Stimulated activated CD4-positive, alpha-beta T cell treated with anti-CD3 and anti-CD28 coated beads, Interleukin-4, amount 100 ng/mL, for 4 hours (primary cell): ENCODE results near the gene KCNIP4.

Source experiments
- DNase-seq, 2 experiments: peaks; one replicate each; pipeline ENCODE4 v3.0.0-alpha.2; 2020

KCNIP4 gene

DNA sequence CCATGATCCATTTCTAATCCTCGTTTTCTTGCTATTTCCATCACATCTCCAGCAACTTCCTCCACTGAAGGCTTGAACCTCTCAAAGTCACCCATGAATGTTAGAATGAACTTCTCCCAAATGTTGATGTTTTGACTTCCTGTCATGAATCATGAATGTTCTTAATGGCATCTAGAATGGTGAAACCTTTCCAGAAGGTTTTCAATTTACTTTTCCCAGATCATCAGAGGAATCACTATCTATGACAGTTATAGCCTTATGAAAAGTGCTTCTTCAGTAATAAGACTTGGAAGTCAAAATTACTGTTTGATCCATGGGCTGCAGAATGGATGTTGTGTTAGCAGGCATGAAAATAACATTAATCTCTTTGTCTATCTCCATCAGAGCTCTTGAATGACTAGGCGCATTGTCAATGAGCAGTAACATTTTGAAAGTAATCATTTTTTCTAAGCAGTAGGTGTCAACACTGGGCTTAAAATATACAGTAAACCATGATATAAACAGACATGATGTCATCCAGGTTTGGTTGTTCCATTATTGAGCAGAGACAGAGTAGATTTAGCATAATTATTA, 268.2 kb downstream of the KCNIP4 start:
- DNase-seq: no peak

DNA sequence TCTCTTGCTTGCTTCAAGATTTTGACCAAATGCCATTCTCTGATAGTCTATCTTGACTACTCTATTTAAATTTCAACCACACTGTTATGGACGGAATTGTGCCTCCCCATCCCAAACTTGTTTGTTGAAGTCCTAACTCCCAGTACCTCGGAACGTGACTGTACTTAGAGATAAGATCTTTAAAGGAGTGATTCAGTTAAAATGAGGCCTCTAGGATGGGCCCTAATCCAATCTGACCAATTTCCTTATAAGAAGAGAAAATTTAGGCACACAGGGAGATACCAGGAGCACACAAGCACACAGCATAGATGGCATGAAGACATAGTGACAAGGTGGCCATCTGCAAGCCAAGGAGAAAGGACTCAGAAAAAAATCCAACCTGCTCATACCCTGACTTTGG, 269.9 kb downstream of the KCNIP4 start:
- no peak for DNase-seq

DNA sequence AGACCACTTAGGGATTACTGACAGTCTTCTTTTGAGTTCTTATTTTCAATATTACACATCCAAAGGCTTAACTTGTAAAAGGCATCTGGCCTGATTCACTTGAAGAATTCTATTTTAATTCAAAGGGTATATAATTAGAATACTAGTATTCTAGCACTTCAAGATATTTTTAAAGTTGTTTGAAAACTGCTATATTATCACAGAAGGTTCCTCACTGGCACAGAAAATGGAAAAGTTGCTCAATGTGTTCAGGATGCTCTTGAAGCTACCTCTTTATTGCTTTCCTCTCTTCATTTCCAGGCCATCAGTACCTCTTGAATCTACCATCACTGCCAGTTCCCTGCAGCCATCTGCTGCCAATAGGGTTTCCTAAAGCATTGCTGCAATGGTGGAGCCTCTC, 271.4 kb downstream of the KCNIP4 start:
- DNase-seq: no peak

DNA sequence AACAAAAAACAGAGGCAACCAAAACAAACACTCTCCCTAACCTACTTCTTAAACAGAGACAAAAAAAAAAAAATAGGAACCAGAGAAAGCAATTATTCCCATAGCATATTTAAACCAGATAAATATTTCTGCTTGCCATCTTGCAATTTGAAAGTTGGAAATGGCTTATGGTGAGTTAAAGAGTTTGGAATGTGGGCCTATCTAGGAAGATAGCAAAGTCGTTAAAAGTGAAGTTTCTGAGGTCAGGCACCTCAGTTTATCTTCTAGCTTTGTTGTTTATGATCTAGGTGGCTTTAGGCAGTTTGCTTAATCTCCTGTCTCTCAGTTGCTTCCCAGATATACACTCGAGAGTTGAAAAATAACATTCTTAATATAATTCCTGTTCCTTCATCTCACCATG, 284.2 kb downstream of the KCNIP4 start:
- no peak for DNase-seq

DNA sequence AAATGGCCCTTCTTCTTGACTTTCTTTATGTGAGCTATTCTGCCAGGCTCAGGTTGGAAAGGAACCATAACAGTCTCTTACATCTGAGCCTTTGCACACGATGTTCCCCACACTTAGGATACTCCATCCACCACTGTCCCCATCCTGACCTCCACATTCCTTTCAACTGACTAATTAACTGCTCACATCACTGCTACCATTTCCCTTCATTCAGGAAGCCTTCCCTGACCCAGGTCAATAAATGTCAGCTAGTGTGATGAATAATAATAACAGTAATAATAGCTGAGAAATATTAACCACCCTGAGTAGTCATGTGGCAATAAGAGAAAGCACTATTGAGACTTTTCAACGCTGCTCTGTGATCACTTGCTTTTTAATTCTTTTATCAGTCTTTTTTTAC, 291.7 kb downstream of the KCNIP4 start:
- no peak for DNase-seq

DNA sequence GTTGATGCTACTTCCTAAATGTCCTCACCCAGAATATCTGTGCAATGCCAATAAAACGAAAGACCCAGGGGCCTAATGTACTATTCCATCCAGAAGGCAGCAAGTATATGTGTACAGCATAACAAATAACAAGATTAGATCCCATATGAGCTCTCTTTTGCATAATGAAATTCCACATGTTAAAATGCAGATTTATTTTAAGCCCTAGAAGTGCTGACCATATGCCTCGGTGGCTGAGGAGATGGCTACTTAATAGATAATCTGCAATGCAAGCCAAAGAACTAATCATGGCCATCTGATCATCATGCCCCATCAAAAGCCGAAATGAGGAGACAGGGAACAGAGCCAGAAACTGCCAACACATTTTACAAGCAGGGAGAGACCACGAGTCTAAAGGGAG, 293.5 kb downstream of the KCNIP4 start:
- no peak for DNase-seq

DNA sequence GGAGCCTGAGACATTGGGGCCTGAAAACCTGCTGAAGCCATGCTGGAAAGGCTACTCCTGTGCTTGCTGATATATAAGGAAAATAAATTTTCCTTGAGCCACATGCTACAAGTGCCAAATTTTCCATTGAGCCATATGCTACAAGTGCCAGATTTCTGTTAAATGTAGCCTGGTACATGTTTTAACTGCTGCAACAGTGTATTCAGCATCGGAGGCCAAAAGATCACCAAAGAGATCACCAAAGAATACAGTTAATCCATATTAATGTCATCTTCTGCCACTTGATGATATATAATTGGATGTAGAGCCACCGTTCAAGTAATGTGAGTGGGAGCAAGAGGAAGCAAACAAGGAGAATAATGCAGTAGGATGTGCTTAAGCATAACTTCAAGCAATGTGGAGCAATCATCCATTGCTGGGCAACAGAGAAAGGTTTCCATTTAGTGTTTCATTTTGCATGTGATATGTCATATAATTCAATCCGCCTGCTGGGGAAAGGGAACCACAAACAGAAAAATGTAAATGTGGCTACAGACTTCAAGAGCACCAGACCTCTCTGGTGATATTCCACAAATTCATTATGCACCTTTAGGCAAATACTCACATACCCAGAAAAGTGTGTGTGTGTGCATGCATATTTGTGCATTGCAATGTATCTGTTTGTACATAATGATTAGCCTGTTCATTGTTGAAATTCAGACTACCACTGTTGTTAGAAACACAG, 295.9 kb downstream of the KCNIP4 start:
- no peak for DNase-seq

DNA sequence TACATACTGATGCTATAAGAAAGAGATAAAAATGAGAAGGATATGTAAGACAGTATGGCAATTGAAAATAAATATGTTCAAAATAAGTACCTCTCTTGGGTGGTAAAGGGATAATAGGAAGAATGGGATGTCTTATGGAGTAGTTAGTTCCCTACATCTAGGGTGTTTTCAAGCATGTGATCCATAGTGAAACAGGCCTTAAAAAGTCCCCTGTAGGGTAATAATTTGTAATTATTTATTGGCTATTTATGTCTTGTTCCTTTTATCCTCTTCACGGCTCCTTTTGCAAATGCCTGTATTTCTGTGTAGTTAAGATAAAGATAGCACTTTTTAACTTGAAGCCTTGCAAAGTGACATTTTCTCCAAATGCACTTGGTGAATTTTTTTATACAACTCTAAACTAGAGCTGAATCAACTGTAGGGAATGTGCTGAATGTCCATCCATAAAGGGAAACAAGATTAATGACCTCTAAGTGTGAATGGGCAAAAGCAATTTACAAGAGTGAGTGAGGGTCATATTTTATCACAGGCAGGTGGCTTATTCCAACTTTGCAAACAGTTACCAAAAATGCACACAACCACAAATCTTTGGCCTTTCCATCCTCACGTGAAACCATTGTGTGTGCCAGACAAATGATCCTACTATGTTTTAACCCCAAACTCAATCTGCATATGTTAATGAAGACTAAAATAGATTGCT, 299.0 kb downstream of the KCNIP4 start:
- no peak for DNase-seq

DNA sequence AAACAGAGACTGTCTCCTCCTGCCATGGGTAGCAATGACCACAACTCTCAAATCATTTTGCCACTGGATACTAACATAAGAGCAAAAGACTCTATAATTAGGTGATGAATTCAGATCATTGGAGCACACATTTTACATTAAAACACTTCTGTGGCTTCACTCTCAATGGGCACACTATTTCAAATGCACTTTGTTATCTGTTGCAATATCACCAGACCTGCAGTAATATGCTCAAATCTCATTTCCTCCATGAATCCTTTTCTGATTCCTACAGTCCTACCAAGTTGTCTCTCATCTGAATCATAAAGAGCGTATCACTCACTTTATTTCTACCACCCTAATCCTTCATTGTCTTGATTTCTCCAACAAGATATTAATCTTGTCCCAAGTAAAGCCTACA, 302.8 kb downstream of the KCNIP4 start:
- DNase-seq: no peak

DNA sequence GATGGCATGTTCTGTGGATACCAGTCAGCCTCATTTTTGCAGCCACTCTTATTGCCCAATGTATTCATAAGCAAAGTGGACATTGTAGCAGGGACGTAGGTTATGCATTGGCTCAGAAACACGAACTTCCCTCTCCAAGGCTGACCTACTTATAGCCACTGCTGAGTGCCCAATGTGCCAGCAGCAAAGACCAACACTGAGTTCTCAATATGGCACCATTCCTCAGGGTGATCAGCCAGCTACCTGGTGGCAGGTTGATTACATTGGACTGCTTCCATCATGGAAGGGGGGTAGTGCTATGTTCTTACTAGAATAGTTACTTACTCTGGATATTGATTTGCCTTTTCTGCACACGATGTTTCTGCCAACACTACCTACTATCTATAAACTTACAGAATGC, 306.9 kb downstream of the KCNIP4 start:
- DNase-seq: no peak

DNA sequence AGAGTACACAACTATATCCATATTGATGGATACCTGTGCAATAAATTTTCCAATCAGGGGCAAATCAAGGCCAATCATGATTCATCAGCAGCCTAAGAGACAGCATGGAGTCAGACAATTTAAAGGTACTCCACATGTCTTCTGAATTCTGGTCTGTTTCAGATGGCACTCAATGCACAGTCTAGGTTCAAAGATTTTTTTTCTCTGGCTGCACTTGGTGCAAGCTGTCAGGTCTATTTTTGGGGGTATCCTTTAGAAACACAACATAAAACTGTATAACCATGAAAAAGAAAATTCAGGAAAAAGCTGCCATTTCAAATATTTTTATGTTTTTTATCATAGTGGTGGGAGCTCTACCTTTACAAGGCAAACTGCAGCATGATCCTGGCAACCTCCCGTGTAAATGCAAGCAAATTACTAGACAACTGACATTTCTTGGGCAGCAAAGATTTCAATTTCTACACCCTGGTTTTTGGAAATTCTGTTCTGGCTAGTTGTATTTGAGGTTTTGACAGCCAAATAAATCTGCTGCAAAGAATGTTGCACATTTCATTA, 310.3 kb downstream of the KCNIP4 start:
- DNase-seq: no peak

DNA sequence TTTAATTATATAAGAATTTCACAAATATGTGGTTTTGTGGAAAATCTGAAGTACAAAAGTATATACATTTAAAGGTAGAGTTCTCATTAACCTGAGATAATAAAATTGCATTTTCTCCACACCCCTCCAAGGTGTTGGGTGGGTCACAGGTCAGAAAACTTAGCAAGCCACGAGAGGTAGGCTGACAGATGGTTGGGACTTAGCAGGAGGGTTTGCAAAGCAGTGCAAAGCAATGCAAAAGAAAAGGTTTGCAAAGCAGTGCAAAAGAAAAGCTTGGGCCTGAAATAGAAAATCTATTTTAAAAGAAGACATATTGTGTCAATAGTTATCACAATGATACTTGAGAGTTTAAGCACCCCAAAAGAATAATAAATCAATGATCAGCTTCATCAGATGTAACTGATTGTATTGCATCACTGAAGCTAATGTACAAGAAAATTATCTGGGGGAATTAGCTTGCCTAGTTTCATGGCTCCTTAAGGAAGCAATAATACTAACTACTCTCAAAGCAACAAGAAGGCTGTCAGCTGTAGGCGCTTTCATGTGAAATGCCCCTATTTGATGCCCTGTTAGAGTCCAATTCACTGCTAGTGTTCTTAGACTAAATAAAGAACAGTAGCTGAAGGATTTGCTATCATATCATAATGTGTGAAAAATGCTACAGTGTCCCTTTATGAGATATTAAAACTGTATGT, 319.5 kb downstream of the KCNIP4 start:
- DNase-seq: no peak

DNA sequence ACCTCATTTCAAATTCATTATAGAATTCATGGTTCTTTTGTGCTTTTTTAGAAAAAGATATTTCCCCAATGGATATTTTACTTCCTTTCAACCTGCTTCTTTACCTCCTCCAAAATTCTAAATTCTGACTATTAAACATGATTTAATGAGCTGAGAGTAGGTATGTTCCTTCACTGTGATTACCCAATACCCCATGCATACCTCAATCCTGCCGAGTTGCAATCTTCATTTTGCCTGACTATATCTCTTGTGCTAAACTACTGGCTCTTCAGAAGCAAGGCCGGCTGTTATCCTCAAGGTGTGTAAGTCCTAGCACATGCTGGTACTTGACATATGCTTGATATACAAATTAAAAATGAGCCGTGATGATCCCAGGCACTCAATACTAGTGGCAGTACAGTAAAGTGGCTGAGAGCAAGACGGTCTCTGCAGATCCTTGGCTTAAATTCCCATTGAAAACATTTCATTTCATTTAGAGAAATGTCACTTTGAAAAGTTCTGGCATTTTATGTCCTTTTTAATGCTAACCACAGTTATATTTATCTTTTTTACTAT, 320.4 kb downstream of the KCNIP4 start:
- no peak for DNase-seq

DNA sequence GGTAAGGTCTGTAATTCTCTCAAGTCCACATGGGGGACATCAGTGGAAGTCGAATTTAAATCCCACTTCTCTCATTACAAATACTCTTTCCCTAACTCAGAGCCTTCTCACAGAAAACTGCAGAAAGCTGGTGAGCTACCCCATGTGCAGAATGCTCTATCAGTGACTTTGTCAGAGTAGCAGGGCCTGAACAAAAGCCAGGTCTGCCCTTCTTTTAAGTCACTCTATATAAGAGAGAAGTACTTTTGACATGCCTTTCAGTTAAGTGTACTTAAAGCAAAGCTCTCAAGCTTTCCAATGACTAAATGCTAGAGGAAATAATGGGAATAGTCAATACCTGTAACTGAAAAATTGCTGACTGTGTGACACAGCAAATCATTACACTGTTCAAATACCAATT, 323.1 kb downstream of the KCNIP4 start:
- no peak for DNase-seq

DNA sequence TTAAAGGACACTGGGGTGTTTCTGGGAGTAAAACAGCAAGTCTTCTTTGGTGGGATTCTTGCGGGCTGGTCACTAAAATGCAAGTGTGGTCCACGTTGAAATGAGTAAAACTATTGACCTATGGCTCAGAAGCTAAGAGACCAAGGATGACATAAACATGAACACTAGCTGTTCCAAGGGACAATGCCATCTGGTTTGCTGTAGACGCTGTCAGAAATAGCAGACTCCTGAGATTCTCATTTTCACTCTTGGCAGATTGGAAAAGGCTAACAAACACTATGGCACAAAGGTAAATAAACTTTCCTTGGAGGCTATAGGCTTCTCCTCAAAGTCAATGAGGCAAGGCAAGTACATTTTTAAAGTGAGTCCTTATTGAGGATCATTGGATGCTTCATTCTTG, 343.6 kb downstream of the KCNIP4 start:
- DNase-seq: no peak

DNA sequence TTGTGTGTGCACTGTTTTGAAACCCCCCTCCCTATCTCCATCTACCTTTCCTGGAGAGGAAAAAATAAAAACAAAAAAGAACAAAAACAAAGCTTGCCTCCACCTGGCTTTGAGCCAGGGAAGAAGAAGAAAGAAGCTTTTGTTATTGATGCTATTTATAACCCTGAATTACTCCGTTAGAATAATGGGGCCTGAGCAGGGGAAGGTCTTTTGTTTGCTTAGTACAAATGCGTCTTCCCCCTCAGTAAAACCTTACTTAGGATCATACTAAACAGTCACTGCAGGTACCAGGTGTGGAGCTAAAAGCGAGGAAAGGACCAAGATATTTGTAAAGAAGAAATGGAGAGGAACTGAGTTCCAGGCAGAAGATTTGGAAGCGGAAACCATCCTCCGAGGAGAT, 352.1 kb downstream of the KCNIP4 start:
- DNase-seq: no peak

DNA sequence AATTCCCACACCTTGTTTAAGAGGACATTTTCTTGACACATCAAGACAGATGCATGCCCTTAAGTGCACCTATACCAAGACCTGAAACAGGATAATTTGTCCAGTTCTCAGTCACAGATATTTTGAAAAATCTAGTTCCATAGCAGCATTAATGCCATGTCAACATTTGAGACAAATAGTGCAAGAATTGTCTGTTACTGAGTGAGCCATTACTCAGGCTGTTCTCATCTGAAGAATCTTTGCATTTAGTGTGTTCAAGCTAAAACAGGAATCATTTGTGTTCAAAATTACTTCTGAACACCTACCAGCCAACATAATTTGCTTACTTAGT, 354.9 kb downstream of the KCNIP4 start:
- DNase-seq: no peak

DNA sequence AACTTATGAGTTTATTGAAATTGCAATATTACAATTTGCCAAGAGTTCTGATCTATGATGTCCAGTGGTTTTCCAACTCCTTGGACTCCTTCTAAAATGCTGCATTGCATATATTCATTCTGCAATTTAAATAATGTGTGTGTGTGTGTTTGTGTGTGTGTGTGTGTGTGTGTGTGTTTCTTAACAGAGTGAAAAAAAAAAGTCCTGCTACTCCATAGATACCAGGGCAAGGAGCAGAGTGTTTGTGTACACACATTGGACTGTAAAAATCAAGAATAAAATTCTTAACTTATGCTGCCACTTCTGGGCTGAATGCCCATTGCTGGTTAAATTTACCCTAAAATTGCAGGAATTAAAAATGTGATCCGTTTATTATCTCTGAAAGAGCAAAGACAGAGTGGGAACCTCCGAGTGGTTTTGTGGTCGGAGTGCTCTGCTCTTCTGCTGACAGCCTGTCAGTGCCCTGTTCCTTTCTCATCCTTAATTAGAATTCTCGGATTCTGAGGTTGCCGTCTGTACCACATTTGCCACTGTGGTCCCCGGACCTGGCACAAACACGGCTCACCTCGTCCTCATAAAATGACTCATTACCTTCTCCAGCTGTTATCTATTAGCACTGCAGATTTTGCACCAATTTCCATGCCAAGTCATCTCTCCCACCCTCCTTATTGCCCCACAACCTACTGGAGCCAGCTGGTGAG, 355.5 kb downstream of the KCNIP4 start:
- DNase-seq: no peak

DNA sequence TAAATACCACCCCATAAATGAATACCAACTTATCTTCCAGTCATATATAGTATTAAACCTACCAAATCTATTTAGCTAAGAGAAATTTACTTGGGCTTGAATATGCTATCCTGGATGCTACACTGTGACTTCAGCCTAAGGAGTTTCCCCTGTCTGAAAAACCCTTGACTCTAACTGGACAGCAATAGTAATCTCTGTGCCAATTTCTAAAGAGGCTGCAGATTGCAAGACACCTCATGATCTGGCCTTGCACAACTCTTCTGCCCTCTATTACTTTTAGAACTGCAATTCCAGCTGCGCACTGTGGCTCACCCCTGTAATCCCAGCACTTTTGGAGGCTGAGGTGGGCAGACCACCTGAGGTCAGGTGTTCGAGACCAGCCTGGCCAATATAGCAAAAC, 371.5 kb downstream of the KCNIP4 start:
- no peak for DNase-seq

DNA sequence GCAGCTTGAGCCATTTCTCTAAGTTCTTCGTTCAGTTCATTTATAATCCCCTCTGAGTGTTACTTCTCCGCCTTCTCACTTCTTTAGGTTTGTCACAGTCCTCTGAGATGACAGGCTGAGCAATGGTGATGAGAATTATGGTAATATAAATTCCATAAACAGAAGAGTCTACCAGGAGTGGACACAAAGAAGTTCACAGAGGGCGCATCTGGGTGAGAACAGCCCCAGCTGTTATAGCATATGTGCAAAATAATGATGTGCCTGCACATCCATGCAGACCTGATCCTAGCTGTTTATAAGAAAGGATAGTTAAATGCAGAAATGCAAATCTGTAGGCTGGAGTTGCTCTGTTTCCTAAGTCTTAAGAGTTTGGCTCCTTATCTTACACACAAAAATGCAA, 377.5 kb downstream of the KCNIP4 start:
- no peak for DNase-seq

DNA sequence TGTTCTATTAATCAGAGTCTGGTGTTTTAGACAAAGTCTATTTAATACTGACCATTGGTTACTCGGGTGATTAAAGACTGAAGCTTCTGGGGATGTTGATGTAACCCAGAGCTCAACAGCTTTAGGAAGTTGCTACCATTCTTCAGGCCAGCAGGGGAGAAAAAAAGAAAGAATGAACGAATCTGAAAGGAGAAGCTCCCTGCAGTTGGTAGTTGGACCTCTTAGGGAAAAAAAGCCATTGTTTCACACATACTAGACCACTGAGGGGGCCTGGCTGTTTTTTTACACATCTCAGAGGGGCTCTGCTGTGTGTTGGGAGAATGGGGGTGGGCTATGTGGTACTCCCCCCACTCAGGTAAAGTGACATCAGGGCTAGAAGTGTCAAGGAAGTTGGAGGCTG, 378.9 kb downstream of the KCNIP4 start:
- DNase-seq: no peak

DNA sequence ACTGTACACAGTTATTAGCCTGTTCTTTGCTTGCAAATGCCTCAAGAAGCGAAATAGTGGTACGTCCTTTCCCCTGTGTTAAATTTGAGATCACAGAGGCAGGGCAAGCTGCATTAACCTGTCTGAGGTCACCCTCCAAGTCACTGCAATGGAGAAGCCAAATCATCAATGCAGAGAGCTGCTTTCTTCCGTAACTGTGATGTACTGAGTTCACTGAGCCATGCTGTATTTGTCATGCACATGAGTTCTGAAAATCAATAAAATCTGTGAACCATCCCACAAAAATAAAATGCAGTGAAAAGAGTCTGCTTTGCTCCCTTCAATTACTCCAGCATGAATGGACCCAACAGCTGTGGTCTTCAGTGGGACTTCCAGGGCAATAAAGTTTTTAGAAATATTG, 393.5 kb downstream of the KCNIP4 start:
- no peak for DNase-seq

DNA sequence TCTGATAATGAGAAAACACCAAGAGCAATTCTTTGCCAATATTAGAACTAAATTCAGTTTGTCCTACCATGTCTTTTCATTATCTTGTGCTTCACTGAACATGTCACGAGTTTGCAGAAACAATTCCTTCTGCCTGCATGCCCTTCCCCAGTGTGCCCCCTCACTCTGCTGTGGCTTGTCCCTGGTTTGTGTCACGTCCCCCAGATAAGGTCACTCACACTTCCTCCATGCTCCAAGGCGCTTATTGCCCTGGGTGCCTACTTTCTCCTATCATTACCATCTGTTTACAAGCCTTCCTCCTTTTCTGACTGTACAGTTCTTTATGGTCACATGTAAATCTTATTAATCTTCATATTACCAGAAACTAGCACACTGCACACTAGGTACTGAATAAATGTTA, 394.1 kb downstream of the KCNIP4 start:
- DNase-seq: no peak
